SK-N-MC (cell line): ENCODE data around the gene AVEN.

ENCODE experiments used
- EZH2 ChIP-seq: fragments of 200-600 bp; sonication (generic); IDR thresholded peaks from one replicate; pipeline ENCODE4 v1.6.1; 2017; ENCODE audit warnings: antibody characterized with exemption
- FOXP2 ChIP-seq: optimal IDR thresholded peaks from 2 replicates; pipeline ENCODE3; 2011; ENCODE audit warnings: mild to moderate bottlenecking, moderate library complexity; ENCODE audit not compliant: insufficient read depth; ENCODE audit errors: extremely low read length, control extremely low read depth
- POLR2AphosphoS5 ChIP-seq: IDR thresholded peaks from 2 replicates; pipeline ENCODE4 v1.6.1; 2012; ENCODE audit warnings: mild to moderate bottlenecking, low read depth, low read length, borderline replicate concordance

GRCh38 chr15:34059946-34060345, 20.9 kb upstream of the AVEN start:
- no peak for TF ChIP-seq POLR2AphosphoS5
- TF ChIP-seq EZH2, result no peak
- no peak for TF ChIP-seq FOXP2
